Fibroblast of lung (primary cell): ENCODE measurements around the gene KRT3.

Experiments used
- EZH2 ChIP-seq: IDR thresholded peaks from 2 replicates; pipeline ENCODE4 v1.5.1; 2012; ENCODE audit warnings: low read length, control low read depth, mild to moderate bottlenecking; ENCODE audit errors: missing control alignments
- TF ChIP-seq, protein P1 (sequence below), 2 donors: IDR thresholded peaks in 1 of 2; conservative IDR thresholded peaks in 1 of 2; 1 replicate in 1 of 2; 2 replicates in 1 of 2; pipeline ENCODE4 v1.5.1; 2011 to 2012; ENCODE audit warnings: low read length in 2 of 2, control low read depth in 1 of 2, inconsistent platforms in 1 of 2, low read depth in 1 of 2, mild to moderate bottlenecking in 1 of 2

DNA sequence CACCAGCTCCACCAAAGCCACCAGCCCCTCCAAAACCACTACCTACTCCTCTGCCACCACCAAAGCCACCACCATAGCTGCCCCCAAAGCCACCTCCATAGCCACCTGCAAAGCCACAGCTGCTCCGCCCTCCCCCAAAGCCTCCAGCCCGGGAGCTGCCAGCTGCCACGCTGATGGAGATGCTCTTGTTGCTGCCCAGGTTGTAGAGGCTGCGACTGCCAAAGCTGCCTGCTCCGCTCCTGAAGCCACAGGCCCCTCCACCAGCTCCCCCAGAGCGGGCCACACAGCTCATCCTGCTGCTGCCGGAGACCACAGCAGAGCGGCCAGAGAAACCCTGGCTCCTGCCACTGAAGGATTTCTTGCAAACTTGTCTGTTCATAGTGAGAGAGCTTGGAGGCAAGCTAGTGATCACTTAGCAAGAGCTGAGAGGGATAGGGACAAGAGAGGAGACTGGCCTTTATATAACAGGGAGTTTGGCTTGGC, 19.0 kb downstream of the KRT3 start, which contains the start of gene KRT76:
- TF ChIP-seq, protein P1, sequence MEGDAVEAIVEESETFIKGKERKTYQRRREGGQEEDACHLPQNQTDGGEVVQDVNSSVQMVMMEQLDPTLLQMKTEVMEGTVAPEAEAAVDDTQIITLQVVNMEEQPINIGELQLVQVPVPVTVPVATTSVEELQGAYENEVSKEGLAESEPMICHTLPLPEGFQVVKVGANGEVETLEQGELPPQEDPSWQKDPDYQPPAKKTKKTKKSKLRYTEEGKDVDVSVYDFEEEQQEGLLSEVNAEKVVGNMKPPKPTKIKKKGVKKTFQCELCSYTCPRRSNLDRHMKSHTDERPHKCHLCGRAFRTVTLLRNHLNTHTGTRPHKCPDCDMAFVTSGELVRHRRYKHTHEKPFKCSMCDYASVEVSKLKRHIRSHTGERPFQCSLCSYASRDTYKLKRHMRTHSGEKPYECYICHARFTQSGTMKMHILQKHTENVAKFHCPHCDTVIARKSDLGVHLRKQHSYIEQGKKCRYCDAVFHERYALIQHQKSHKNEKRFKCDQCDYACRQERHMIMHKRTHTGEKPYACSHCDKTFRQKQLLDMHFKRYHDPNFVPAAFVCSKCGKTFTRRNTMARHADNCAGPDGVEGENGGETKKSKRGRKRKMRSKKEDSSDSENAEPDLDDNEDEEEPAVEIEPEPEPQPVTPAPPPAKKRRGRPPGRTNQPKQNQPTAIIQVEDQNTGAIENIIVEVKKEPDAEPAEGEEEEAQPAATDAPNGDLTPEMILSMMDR (conservative IDR thresholded peaks at IDR 0.05 in 1 of 2, IDR thresholded peaks at IDR 0.05 in 1 of 2; ENCODE audit: low read depth in 1 of 2, low read length in 2 of 2) = no peak
- no peak for TF ChIP-seq EZH2
